ENCODE measurements around the gene GABRR2.

The GABRR2 gene

DNA sequence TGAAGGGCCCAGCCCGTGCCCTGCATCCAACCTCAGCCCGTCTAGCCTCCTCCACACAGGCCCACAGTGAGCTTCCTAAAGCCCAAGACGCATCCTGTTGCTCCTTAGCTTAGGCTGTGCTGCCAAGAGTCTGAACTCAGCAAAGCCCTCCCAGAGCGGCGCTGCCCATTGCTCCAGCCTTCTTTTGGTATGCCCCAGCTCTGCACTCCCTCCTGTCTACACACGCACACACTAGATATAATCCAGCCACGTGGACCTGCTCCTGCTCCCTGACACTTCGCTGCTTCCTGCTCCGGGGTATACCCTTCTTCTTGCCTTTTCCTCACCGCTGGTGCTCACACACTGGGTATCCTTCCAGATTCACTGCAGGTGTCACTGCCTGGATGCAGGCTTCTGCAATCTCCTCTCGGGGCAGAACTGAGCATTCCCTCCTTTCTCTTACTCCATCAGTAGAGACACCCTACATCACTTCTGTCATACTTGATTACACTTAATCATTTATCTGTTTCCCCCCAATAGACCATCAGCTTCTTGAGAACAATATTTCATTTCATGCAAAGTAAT, 23.8 kb downstream of the GABRR2 start:
- DNase-seq (ENCODE audit: low spot score) = no peak

GRCh38 chr6:89290401-89291155, 24.5 kb downstream of the GABRR2 start:
- no peak for DNase-seq (ENCODE audit: low spot score)

DNA sequence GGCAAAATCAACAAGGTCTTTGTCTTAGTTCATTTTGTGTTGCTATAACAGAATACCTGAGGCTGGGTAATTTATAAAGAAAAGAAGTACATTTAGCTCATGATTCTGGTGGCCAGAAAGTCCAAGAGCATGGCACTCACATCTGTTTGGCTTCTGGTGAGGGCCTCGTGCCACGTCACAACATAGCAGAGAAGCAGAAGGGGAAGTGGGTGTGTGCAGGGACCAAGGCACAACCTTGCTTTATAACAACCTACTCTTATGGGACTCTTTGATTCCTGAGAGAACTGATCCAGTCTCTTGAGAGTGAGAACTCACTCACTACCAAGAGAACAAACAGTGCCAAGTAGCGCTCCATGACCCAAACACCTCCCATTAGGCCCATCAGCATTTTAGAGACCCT, 25.4 kb downstream of the GABRR2 start:
- no peak for DNase-seq (ENCODE audit: low spot score)

DNA sequence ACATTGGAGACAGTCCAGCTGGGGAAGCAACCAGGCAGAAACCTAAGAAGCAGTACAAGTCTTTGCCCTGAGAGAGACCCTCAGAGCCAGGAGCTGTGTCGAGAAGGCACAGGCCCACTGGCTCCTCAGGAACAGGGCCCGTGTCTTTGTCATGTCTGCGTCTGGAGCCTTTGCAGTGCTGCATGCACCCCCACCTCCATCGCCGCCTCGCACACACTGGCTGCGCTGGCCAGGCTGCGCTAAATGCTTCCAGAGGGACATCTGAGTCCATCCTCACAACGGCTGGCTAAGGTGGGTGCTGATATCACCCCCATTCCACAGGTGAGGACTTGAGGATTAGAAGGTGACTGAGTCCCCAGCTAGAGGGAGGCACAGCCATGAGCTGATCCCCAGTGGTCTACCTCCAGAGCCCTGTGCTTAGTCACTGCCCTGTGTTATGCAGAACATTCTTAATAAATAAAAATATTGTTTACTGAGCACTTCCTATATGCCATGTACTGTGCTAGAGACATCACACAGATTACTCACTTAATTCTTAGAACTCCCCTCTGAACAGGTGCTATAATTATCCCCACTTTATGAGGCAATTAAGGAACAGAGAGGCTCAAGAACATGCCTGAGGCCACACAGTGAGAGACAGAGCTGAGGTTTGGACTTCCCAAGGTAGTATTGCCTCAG, 27.6 kb downstream of the GABRR2 start:
- no peak for DNase-seq (ENCODE audit: low spot score)

DNA sequence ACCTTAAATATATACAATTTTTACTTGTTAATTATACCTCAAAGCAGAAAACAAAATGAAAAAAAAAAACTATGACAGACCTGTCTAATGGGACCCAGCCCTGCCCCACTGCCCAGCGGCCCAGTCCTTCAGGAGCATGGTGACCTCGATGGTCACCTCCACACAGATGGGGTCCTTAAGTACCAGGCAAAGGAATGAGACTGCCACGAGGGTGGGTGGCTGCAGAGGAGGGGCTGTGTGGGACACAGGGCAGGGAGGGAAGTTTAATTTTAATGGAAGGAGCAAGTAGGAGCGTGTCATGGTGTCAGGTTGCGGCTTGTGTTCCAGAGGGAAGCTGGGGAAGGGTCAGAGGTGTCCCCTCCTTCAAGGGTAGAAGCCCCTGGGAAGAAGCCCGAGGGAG, 28.6 kb downstream of the GABRR2 start:
- DNase-seq (ENCODE audit: low spot score) = no peak

DNA sequence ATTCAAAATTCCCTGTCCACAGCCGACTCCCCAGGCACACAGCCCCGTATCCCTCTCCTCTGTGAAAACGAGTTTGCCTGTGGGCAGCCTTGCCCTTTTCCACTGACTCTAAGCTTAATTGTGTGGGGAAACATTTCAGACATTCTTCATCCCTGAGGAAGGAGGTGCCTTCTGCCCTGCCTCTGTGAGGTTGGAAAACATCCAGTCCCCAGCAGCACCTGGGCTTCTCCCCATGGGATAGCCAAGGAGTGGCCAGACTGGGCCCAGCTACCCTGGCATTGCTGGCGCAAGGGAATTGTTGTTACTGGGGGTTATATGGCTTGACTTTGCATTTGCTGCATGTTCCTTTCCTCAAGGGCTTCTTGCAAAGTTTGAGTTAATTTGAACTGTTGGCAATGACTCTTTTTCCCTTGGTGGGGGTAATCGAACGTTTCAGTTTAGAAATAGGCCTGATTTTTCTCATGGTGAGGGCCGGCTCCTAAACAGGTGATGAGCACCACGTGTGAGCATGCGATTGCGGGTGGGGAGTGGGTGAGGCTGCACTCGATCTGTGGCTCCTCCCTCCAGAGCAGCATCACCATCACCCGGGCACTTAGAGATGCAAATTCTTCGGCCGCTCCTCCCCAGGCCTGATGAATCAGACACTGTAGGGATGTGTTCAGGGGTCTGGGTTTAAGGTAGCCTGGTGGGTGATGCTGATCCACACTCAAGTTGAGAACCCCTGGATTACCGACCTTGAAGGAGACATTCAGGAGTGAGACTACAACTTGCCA, 29.9 kb downstream of the GABRR2 start:
- no peak for DNase-seq (ENCODE audit: low spot score)

DNA sequence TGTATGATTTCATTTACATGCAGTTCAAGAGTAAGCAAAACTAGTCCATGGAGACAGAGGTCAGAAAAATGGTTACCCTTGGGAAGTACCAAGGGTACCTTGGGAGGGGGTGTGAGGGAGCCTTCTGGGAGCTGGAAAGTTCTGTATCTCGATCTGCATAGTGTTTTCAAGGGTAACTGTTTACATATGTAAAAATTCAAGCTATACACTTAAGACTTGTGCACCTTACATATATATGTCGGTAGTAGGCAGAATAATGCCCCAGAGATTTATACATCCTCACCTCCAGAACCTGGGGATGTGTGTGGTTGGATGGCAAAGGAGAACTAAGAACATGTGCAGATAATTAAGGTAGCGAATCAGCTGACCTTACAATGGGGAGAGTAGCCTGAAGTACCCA, 31.0 kb downstream of the GABRR2 start:
- no peak for DNase-seq (ENCODE audit: low spot score)

DNA sequence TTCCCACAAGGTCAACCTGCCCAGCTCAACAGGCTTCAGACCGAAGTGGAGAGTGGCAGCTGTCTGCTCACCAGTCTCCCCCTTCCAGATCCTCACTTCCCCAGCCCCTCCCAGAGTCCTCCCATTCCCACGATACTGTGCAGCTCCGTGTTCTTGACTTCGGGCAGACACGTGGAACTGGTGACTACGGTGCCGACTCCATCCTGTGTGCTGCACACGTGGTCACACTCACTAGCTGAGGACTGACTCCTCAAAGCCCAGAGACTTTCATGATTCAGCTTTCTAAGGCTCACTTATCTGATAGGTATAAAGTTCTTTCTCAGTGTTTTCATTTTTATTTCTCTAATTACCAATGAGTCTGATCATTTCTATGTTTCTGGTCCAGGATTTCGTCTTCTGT, 32.4 kb downstream of the GABRR2 start:
- DNase-seq (ENCODE audit: low spot score) = no peak

DNA sequence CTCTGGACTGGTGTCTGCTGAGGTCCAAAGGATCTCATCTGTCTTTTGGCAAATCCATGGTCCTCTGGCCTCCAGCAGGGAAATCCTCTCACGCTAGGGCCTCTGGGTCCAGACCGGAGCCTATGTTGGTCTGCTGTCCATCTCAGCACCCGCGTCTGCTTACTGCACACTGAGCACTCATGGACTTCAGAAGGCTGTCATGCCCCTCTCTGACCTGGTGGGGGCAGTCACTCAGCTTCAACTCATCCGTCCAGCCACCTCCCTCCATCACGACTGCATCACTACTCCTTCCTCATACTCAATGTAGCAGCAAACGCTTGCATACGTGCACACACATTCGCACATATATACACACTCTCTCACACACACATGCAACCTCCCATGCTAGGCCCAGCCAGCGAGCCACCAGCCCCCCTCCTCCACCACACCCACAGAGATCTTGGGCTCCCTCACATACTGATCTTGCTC, 33.3 kb downstream of the GABRR2 start:
- DNase-seq (ENCODE audit: low spot score) = peak; percentile 90

GRCh38 chr6:89278956-89279355, 36.1 kb downstream of the GABRR2 start:
- DNase-seq (ENCODE audit: low spot score) = no peak

DNA sequence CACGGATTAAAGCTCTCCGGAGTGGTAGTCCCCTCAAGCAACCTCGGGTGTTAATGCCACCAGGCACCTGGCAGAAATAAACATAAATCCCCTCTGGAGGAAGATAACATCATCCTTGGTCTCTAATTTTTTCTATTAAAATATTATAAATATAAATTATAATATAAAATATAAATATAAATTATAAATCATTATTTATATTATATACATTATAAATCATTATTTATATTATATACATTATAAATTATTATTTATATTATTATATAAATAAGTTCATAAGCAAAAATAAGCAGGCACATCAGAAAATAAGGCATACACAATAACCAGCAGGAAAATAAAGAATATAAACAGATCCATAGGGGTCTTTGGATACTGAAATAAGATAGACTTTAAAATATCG, 39.2 kb downstream of the GABRR2 start:
- no peak for DNase-seq (ENCODE audit: low spot score)

GRCh38 chr6:89273816-89274215, 41.3 kb downstream of the GABRR2 start:
- no peak for DNase-seq (ENCODE audit: low spot score)

DNA sequence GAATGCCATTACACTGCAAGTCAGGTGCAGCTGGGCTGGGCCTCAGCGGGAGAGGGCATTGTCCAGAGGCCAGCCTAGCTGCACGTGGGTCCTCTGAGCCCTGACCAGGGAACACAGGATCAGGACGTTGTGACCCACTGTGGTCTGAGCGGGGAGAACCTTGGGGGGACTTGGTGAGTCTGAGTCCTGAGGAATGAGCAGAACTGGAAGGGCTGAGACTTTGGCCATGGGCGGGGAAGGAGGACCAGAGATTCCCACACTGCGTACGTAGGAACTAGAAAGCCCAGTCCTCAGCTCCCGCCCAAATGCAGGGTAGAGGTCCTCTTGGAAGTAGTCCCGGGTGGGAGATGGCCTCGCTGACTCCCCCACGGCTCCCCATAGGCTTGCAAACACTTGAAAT, 42.5 kb downstream of the GABRR2 start:
- no peak for DNase-seq (ENCODE audit: low spot score)

- no peak for DNase-seq (ENCODE audit: low spot score)
Observed at GRCh38 chr6:89270951-89271721, 44.0 kb downstream of the GABRR2 start.

DNA sequence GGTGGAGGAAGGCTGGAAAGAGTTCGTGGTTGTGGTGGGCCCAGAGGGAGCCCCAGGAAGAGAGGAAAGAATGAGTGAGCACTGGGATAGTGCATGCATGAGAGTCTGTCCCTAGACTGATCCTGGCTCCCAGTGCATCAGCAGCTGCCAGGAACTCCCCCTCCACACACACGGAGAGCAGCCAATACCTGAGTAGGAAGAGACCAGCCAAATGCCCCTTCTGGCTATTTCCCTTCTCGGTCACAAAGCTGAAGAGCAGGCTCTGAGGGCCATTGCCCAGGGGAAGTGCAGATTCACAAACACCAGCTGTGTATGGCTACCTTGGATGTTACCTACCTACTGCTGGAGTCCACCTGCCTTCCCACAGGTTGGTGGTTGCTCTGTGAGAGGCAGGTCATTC, 45.1 kb downstream of the GABRR2 start:
- no peak for DNase-seq (ENCODE audit: low spot score)

GRCh38 chr6:89269252-89269651, 45.8 kb downstream of the GABRR2 start:
- no peak for DNase-seq (ENCODE audit: low spot score)

DNA sequence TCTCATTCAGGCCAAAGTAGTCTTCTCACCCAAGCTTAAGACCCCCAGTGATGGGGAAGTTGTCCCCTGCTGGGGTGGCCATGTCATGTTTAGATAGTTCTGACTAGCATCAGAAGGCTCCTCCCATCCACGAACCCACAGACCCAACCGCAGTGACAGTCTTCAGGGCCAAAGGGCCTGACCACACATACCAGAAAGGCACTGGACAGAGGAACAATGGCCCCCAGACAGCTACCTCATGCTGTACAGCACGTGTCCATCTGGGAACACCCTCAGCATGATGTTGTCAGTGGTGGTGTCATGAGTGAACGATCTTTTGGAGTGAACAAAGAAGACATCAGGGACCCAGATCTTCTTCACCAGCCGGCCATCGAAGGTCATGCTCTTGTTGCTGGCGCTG, 46.3 kb downstream of the GABRR2 start:
- no peak for DNase-seq (ENCODE audit: low spot score)

- no peak for DNase-seq (ENCODE audit: low spot score)
Observed at GRCh38 chr6:89267918-89268317, 47.2 kb downstream of the GABRR2 start.

GRCh38 chr6:89264296-89264695, 50.8 kb downstream of the GABRR2 start:
- DNase-seq (ENCODE audit: low spot score) = no peak

- peak; percentile 35 for DNase-seq (ENCODE audit: low spot score)
Observed at GRCh38 chr6:89260832-89261231, 54.3 kb downstream of the GABRR2 start.

GRCh38 chr6:89260310-89260709, 54.8 kb downstream of the GABRR2 start:
- no peak for DNase-seq (ENCODE audit: low spot score)

DNA sequence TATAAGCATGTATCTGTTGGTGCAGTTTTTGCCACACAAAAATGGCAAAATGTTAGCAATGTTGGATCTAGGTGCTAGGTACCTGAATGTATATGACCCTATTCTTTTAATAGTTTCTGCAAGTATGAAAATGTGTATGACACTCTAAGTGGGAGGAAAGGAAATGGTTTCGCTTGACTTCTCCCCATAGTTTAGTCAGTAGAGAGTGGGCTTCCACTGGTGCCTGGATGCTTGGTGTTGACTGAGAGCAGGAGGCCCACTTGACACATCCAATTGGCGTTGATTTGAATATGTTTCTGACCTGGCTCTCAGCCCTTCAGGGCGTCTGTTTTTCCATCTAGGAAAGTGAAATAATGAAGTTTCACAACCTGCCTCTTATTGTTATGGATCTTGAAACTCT, 56.2 kb downstream of the GABRR2 start:
- no peak for DNase-seq (ENCODE audit: low spot score)
